GM19240 (cell line): Measurements from ENCODE around the gene ENPP3.
"Not testable (repeated sequence)": the region's sequence is repeated elsewhere in the genome, so short reads cannot be mapped to it uniquely, and the experiment has no call there.

Source experiments
- DNase-seq: peaks from one replicate; pipeline ENCODE4 v3.0.0; 2011; ENCODE audit warnings: low spot score; ENCODE audit not compliant: insufficient read length

ENPP3 gene

DNA sequence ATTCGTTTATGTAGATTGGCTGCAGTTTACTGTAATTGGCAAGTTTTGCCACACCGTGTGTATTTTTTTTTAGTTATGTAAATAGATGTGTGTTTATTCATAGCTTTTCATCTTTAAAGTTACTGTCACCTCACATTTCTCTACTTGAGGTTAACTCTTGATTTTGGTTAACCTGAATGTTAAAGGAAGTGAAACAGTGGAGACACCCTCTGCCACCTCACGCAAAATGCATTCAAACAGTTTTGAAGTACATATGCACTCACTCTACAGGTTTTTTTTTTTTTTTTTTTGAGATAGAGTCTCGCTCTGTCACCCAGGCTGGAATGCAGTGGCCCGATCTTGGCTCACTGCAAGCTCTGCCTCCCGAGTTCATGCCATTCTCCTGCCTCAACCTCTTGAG lies 46.4 kb downstream of the ENPP3 start:
- no peak for DNase-seq

- no peak for DNase-seq
Measured at GRCh38 chr6:131685266-131685780, 48.2 kb downstream of the ENPP3 start.

- DNase-seq: no peak
Measured at GRCh38 chr6:131687022-131687421, 49.9 kb downstream of the ENPP3 start.

DNA sequence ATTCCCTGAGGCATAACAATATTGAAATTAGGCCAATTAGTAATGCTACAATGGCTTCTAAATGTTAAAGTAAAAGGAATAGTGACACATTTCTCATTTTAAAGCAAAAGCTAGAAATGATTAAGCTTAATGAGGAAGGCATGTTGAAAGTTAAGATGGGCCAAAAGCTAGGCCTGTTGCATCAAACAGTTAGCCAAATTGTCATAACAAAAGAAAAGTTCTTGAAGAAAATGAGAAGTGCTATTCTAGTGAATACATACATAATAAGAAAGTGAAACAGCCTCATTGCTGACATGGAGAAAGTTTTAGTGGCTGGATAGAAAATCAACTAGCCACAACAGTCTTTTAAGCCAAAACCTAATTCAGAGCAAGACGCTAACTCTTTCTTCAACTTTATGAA lies 51.2 kb downstream of the ENPP3 start:
- no peak for DNase-seq

GRCh38 chr6:131692031-131692430 lies 54.9 kb downstream of the ENPP3 start:
- DNase-seq: no peak

GRCh38 chr6:131692589-131692988 lies 55.5 kb downstream of the ENPP3 start:
- DNase-seq: no peak

GRCh38 chr6:131693384-131693783 lies 56.3 kb downstream of the ENPP3 start:
- DNase-seq: no peak

DNA sequence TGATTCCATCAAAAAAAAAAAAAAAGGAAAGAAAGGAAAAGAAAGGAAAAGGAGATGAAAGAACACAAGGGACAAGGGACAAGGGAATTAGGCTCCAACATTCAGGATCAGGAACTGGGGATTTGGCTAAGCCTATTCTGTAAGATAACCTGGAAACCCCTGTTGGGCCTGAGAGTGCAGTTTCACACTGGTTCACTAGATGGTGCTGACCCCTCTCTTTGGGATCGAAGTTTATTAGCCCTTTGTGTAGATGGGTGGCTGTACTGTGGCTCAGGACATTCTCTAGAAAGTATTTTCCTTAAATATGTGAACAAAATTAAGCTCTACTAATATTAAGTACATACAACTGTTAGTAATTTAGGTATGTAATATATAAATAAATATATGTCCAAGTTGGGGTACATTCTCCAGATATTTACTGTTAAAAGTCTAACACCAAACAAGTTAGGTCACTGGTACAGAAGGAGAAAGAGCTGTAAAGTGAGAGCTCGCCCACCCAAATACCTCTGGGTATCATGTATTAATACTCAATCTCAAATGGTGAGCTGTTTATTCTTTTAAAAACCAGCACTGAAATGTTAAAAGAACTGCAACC lies 57.8 kb downstream of the ENPP3 start:
- peak; percentile 22 for DNase-seq

DNA sequence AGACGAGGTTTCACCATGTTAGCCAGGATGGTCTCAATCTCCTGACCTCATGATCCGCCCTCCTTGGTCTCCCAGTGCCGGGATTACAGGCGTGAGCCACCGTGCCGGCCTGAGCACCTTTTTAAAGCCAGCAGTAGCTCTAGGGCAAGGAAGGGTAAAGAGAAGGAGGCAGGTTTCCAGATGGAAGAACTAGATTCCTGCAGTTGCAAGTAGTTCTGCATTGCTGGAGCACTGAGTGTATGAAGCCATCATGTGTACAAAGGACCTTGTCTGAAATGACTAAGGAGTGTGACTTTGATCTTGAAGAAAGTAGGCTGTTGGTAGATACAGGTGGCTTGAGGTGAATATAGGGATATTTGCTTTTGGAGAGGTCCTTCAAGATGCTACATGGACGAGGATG lies 59.9 kb downstream of the ENPP3 start:
- DNase-seq: no peak

- not testable (repeated sequence) for DNase-seq
Measured at GRCh38 chr6:131700851-131701250, 63.7 kb downstream of the ENPP3 start.

DNA sequence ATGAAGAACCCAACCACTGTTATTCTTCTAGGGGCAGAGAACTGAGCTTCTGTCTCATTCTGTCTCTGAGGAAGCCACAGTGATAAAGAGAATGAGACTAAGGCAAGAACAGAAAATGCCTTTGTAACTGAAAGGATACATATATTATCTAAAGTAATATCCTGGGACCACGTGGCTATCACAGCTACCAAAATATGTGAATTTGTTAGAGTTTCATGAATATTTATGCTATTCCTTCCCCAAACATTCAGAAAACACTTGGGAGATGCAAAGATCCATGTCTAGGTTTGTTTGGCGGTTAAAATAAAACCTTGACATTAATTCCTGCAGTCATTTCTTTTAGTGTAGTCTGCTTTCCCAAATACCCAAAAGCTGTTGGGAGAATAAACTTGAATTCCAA lies 66.8 kb downstream of the ENPP3 start:
- DNase-seq: not testable (repeated sequence)

GRCh38 chr6:131710917-131711316 lies 73.8 kb downstream of the ENPP3 start, which contains the start of gene CTAGE9:
Gene CTAGE9, minus strand, starts transcription at chr6:131711017. Its CDS starts 0 bp downstream, at chr6:131711017.
- not testable (repeated sequence) for DNase-seq

GRCh38 chr6:131715567-131715966 lies 78.5 kb downstream of the ENPP3 start:
- not testable (repeated sequence) for DNase-seq

DNA sequence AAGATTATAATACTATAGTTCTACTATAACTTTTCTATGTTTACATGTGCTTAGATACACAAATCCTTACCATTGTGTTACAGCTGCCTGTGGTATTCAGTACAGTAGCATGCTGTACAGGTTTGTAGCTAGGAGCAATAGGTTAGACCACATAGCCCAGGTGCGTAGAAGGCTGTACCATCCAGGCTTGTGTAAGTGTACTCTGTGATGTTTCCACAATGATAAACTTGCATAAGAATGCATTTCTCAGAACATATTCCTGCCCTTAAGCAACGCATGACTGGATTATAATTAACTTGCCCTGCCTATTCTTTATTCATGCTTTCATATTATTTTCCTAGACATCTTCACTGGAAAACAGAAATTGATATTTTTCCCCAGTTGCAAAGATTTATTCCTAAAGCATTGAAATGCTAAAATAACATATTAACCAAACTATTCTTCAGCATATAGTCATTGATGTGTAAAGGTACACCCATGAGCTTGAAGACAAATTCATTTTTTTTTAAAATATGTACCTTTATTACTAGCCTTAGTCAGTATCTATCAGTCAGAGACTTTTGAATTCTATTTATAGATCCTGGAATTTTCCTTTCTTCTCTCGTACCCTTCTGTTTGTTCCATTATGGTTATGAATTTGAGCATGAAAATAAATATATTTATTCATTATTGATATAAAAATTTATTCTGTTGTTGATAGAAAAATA lies 80.9 kb downstream of the ENPP3 start:
- no peak for DNase-seq

GRCh38 chr6:131721161-131721560 lies 84.1 kb downstream of the ENPP3 start:
- no peak for DNase-seq

- no peak for DNase-seq
Measured at GRCh38 chr6:131724114-131724513, 87.0 kb downstream of the ENPP3 start.

- DNase-seq: no peak
Measured at GRCh38 chr6:131727467-131727866, 90.4 kb downstream of the ENPP3 start.

GRCh38 chr6:131727868-131728267 lies 90.8 kb downstream of the ENPP3 start:
- DNase-seq: no peak

GRCh38 chr6:131728296-131728939 lies 91.3 kb downstream of the ENPP3 start:
- no peak for DNase-seq

- DNase-seq: no peak
Measured at GRCh38 chr6:131729550-131729949, 92.4 kb downstream of the ENPP3 start.

- no peak for DNase-seq
Measured at GRCh38 chr6:131730264-131730663, 93.2 kb downstream of the ENPP3 start.

GRCh38 chr6:131731224-131731623 lies 94.1 kb downstream of the ENPP3 start:
- no peak for DNase-seq
